KMS-11 (cell line): Measurements from ENCODE around the gene CRIM1.

Experiments
- H2AFZ ChIP-seq: fragments of 200-600 bp; sonication (generic); 2 replicates; pipeline ENCODE4 v1.6.1; 2016; ENCODE audit warnings: antibody characterized with exemption, mixed run types, low read depth
- H3K27ac ChIP-seq: fragments of 200-600 bp; sonication (generic); 2 replicates; pipeline ENCODE4 v1.6.1; 2016; ENCODE audit warnings: mild to moderate bottlenecking, mixed run types
- H3K27me3 ChIP-seq: fragments of 200-600 bp; sonication (generic); 2 replicates; pipeline ENCODE4 v1.6.1; 2017; ENCODE audit warnings: mild to moderate bottlenecking, low read depth, mixed run types, moderate library complexity; ENCODE audit not compliant: insufficient read depth
- H3K36me3 ChIP-seq: fragments of 200-600 bp; sonication (generic); 2 replicates; pipeline ENCODE4 v1.6.1; 2017; ENCODE audit warnings: mild to moderate bottlenecking, mixed run types; ENCODE audit not compliant: insufficient read depth
- H3K4me1 ChIP-seq: fragments of 200-600 bp; sonication (generic); 2 replicates; pipeline ENCODE4 v1.6.1; 2016; ENCODE audit warnings: mild to moderate bottlenecking, low read depth, mixed run types; ENCODE audit not compliant: poor library complexity, severe bottlenecking
- H3K4me2 ChIP-seq: fragments of 200-600 bp; sonication (generic); 2 replicates; pipeline ENCODE4 v1.7.0; 2016; ENCODE audit warnings: mild to moderate bottlenecking, mixed run types
- H3K4me3 ChIP-seq: fragments of 200-600 bp; sonication (generic); IDR thresholded peaks from 2 replicates; pipeline ENCODE4 v1.6.1; 2017; ENCODE audit warnings: low read depth, low read length, mixed read lengths; ENCODE audit not compliant: insufficient read depth
- H3K79me2 ChIP-seq: fragments of 200-600 bp; sonication (generic); 2 replicates; pipeline ENCODE4 v1.6.1; 2016; ENCODE audit warnings: low read depth, mixed run types; ENCODE audit not compliant: insufficient read depth
- H3K9ac ChIP-seq: fragments of 200-600 bp; sonication (generic); 2 replicates; pipeline ENCODE4 v1.6.1; 2016; ENCODE audit warnings: mild to moderate bottlenecking, mixed run types
- H4K20me1 ChIP-seq: fragments of 200-600 bp; sonication (generic); 2 replicates; pipeline ENCODE4 v1.6.1; 2016; ENCODE audit warnings: mild to moderate bottlenecking, mixed run types; ENCODE audit not compliant: insufficient read depth
- CTCF ChIP-seq: fragments of 200-600 bp; sonication (generic); conservative IDR thresholded peaks from 2 replicates; pipeline ENCODE4 v1.6.1; 2017; ENCODE audit warnings: low read depth, mild to moderate bottlenecking, antibody characterized with exemption, low read length, moderate library complexity, mixed read lengths

The CRIM1 gene

GRCh38 chr2:36466135-36466534 lies 110.6 kb downstream of the CRIM1 start:
- no peak overlapping the region for H3K27ac ChIP-seq
- no peaks in the 10 kb centered on the region for H3K27me3 ChIP-seq
- peaks cover 2% of the 10 kb centered on the region for H3K36me3 ChIP-seq
- H3K4me2 ChIP-seq = no peak overlapping the region
- H3K9ac ChIP-seq = no peak overlapping the region
- H4K20me1 ChIP-seq = no peaks in the 10 kb centered on the region
- TF ChIP-seq CTCF = no peak
- H3K4me3 ChIP-seq = no peak overlapping the region
- no peak overlapping the region for H2AFZ ChIP-seq
- peaks cover 2% of the 10 kb centered on the region for H3K4me1 ChIP-seq
- no peaks in the 10 kb centered on the region for H3K79me2 ChIP-seq

- Histone ChIP-seq H3K79me2 (no peaks in the 10 kb centered on the region), H3K4me1 (no peaks in the 10 kb centered on the region), H3K9ac (no peak overlapping the region), H3K27me3 (no peaks in the 10 kb centered on the region), H3K4me2 (no peak overlapping the region), H3K27ac (no peak overlapping the region), H3K4me3 (no peak overlapping the region), H3K36me3 (peaks cover 2% of the 10 kb centered on the region), H2AFZ (no peak overlapping the region), H4K20me1 (no peaks in the 10 kb centered on the region)
- no peak for TF ChIP-seq CTCF
Measured at GRCh38 chr2:36468463-36469105, 113.0 kb downstream of the CRIM1 start.

GRCh38 chr2:36469106-36469477 lies 113.5 kb downstream of the CRIM1 start:
- Histone ChIP-seq H3K36me3 (peaks cover 2% of the 10 kb centered on the region), H3K4me1 (no peaks in the 10 kb centered on the region), H3K4me2 (no peak overlapping the region), H4K20me1 (no peaks in the 10 kb centered on the region), H3K27ac (no peak overlapping the region), H2AFZ (no peak overlapping the region), H3K79me2 (no peaks in the 10 kb centered on the region), H3K27me3 (no peaks in the 10 kb centered on the region), H3K9ac (no peak overlapping the region), H3K4me3 (no peak overlapping the region)
- no peak for TF ChIP-seq CTCF

GRCh38 chr2:36469710-36470109 lies 114.1 kb downstream of the CRIM1 start:
- Histone ChIP-seq H3K27me3 (no peaks in the 10 kb centered on the region), H3K4me1 (no peaks in the 10 kb centered on the region), H3K9ac (no peak overlapping the region), H3K4me2 (no peak overlapping the region), H4K20me1 (no peaks in the 10 kb centered on the region), H3K79me2 (no peaks in the 10 kb centered on the region), H3K4me3 (no peak overlapping the region), H3K27ac (no peak overlapping the region), H3K36me3 (no peaks in the 10 kb centered on the region; the same call in none of the 2 replicates), H2AFZ (no peak overlapping the region)
- no peak for TF ChIP-seq CTCF
